Stimulated activated CD4-positive, alpha-beta T cell treated with anti-CD3 and anti-CD28 coated beads, Interleukin-12 subunit alpha, Interleukin-12 subunit beta, amount 100 ng/mL, for 24 hours (primary cell): ENCODE measurements around the gene CCL4L2.
"Not testable (repeated sequence)": the region's sequence is repeated elsewhere in the genome, so short reads cannot be mapped to it uniquely, and the experiment has no call there.

ENCODE experiments used
- DNase-seq, 2 experiments: peaks; one replicate each; pipeline ENCODE4 v3.0.0-alpha.2; 2020; ENCODE audit warnings: low read depth in 2 of 2

The CCL4L2 gene

DNA sequence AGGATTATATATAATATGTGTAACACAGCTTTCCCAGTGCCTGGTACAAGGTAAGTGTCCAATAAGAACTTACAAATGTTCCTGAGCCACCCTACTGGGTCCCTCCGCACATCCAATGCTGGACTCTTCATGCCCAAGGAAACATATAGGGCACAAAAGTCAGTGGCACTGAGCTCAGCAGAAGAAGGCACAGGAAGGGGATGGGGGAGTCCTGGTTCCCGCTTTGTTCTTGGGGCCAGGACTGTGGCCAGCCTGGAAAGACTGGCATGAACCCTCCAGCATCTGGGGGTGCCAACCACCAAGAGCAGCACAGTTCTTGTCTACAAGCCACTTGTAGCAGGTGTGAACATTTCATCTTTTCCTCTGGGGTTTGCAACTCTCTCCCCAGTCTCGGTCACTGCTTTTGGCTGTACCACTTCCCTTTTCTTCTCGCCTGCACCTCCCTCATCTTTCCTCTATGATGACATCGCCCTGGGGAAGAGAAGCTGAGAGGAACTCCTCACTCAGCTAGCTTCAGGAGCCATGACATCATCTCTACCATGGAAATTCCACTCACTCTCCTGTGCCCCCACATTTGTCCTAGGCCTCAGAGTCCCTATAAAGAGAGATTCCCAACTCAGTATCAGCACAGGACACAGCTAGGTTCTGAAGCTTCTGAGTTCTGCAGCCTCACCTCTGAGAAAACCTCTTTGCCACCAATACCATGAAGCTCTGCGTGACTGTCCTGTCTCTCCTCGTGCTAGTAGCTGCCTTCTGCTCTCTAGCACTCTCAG, at the start of gene CCL4L2:
Gene CCL4L2 (plus strand): TSS at position 625 of the 773 bp plus-strand sequence.
- not testable (repeated sequence) for DNase-seq

DNA sequence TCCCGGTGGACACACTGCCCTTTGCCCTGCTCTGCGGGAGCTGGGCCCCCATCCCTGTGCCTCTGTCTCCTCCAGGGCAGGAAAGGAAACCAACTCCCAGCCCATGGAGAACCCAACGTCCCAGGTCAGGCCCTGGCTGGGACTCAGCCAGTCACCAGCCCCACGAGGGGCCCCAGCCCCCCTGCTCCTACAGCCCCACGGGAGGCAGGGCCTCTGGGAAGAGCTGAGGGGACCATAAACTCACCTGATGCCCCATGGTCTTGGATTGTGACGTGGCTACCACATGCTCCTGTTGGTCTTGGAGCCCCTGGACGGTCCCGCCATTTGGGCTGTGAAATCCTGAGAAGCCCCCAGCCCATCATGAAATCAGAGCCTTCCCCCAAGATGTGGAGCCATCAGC, 42.0 kb upstream of the CCL4L2 start:
- not testable (repeated sequence) for DNase-seq

DNA sequence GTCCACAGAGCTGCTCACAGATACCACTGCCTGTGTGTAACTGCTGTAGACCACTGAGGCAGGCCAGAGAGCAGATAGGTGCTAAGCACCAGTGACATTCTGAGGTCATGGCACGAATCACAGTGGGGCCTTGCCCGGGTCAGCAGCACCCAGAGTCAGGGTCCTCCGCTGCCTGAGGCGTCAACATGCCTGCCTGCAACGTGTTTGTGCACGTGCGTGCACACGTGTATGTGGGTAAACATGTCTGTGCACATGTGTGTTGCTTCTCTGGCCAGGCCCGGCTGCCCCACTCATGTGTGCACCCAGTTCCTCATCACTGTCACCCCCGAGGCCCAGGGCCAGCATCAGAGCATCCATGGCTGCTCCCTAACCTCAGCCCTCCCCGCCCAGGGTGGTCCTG, 34.3 kb upstream of the CCL4L2 start, which contains the start of gene TBC1D3B:
Gene TBC1D3B (minus strand): TSS at position 101 of the 400 bp plus-strand sequence. CDS start 1,586 bp downstream, outside the sequence.
- DNase-seq = not testable (repeated sequence)

DNA sequence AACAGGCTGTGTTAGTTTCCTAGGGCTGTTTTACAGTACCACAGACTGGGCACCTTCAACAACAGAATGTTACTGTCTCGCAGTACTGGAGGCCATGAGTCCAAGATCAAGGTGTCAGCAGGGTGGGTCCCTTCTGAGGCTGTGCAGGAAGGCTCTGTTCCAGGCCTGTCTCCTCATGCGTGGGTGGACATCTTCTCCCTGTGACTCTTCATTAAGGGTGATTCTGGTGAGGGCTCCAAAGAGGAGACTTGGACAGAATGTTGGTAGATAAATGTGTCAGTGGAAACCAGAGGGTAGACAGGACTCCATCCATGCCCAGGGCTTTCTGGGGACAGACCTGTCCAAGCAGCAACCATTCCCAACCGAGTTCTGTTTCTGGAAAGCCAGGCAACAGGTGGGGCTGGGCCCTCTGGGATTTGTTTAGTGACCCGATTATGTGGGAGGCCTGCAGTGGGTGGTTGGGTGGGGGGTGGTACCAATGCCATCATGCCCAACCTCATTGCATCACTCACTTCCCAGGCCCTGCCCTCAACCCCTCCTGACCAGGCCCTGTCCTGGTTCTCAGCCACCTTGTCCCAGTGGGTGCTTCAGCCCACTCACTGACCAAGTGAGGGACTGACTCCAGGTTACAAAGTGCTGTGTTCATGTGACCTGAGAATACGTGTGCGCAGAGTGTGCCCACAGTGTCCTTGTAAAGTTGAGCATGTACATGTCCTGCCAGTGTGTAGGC, 29.3 kb upstream of the CCL4L2 start:
- DNase-seq = not testable (repeated sequence)

DNA sequence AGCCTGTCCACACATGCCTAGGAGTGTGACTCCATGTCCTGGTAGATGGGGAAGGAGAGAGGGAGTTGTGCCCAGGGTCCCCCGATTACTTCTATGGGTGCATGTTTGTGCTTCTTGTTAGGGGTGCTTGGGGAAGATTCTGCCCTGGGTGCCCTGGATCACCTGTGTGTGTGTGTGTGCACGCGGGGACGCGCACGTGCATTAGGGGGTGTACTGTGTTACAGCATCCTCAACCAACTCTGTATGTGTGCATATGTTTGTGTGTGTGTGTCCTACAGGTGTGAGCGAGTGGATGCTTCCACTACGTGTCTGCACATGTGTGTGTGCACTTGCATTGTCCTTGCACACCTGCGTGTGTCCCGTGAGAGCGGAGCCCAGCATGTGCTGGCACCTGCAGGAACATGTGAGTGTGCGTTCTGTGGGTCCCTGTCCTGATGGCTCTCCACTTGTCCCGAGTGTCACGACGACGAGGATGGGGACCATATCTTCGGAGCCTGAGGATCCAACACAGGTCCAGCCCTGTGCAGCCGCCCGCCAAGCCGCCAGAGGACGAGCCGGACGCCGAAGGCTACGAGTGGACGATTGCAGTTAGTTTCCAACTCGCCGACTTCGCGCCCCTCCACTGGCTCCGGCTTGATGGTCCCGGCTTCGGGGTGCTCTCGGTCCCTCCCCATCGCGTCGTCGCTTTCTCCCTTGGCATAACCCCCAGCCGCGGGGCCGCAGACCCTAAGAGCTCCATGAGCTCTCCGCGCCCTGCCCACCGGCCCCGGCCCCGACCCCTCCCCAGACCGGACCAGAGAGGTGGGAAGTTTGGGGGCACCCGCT, 28.5 kb upstream of the CCL4L2 start:
- no peak for DNase-seq

DNA sequence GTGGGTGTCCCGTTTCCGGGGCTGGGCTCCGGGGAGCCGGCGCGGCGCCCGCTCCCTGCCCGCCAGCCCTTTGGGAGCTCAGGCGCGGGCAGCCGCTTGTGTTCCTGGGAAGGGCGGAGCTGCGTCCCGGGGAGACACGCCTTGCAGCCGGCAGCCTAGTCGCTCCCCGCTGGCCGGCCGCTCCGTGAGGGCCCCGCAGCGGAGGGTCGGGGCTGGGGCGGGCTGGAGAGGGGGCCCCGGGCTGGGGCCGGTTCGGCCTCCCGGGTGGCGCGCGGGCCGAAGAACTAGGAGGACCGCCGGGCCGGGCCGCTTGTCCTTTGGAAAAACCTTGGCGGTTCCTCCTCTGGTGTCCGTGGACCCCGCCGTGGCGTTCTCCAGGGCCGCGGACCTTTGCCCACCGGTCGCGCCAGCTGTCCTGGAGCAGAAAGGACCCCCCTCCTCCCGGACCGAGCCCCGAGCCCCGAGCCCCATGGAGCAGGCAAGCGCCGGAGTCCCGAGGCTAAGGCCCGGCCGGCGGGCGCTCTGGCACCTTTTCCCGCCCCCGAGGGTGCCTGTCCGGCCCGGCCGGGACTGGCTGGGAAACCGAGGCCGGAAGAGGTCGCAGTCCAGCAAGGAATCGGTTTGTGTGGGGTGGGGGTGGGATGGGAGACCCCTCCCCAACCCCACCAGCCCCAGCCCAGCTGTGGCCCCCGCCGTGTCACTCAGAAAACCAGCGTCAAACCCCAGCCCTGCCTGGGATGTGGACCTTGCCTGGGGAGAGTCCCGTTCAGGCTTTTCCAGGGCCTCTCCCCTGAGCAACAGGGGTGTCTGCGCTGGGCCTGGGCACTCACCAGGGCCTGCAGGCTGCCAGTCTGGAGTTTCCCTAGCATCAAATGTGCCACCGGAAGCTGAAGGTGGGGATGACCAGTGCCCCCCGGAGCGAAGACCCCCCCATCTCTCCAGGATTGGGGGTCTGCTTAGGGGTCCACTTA, 27.6 kb upstream of the CCL4L2 start:
- DNase-seq = no peak

DNA sequence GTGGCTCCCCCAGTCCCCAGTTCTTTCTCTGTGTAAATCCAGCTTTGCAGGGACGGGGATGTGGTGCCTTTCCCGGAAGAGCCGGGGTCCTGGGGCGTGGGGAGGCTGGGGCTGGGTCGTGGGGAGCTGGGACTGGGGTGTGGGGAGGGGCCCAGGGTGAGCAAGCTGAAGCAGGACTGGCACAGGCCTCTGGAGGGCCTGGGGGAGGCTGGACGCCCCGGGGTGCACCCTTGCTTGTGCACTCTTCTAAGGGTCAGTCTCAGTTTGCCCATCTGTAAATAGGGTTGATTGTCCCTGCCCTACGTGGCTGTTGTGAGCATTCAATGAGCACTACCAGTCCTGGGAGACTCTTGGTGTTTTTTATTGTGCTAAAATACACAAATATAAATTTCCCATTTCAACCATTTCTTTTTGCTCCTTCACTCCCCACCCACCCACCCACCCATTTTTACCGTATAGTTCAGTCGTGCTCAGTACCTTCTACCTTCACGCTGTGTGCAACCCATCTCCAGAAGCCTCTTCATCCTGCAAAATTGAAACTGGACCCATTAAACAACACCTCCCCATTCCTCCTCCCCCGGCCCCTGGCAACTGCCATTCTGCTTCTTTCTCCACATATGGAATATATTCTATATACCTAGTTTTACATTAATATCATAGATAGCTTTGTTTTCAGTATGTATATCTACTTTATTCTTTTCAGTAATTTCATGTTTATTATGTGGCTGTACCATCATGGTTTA, 26.7 kb upstream of the CCL4L2 start:
- no peak for DNase-seq

DNA sequence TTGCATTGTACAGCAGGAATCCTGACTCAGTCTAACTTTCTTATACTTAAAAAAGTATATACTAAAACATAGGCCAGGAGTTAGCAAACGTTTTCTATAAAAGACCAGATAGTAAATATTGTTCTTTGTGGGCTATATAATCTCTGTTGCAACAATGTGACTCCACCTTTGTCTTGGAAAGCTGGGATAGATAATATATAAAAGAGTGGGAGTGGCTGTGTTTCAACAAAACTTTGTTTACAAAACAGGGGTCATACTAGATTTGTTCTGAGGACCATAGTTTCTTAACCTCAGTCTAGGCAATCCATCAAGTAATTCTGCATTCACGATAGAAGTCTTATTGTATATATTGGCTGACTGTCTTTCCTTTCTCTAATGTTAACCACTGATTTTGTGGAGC, 25.4 kb upstream of the CCL4L2 start:
- DNase-seq = no peak

DNA sequence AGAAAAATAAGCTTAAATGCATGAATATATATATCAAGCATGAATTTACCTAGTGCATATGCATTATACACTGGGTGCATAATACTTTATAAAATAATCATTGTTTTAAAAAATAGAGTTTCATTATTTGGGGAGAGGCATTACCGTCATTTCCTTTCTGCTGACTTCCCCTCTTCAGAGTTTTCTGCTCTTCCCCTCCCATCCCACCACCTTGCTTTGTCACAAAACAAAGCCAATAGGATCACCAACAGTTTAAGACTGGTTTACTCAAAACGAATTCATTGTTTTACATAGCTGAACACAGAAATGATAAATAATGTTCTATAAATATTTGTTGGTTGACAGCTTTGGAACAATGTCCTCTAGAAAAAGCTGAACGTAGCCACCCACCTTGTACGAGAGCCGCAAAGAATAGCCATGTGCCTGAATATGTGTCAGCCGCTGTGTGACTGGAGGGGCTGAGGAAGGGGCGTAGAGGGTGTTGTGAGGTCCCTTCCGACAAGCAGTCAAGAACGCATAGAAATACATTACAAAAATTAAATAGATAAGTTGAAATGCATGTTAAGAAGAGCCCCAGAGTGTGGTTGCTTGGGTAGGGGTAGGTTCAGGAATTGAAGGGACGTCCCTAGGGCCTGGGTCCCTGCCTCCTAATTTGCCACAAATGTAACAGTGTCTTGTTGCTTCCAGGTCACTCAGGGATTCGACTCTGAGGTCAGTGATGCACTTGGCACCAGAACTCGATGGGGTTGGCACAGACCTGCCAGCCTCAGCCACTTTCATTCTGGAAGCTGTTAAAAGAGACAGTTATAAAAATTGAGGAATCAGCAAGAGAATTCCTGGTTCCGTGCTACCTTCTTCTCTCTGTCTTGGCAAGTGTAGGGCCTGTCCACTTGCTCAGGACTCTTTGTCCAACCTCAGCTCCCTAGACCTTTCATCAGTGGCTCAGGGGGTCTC, 23.8 kb upstream of the CCL4L2 start:
- DNase-seq = not testable (repeated sequence)

DNA sequence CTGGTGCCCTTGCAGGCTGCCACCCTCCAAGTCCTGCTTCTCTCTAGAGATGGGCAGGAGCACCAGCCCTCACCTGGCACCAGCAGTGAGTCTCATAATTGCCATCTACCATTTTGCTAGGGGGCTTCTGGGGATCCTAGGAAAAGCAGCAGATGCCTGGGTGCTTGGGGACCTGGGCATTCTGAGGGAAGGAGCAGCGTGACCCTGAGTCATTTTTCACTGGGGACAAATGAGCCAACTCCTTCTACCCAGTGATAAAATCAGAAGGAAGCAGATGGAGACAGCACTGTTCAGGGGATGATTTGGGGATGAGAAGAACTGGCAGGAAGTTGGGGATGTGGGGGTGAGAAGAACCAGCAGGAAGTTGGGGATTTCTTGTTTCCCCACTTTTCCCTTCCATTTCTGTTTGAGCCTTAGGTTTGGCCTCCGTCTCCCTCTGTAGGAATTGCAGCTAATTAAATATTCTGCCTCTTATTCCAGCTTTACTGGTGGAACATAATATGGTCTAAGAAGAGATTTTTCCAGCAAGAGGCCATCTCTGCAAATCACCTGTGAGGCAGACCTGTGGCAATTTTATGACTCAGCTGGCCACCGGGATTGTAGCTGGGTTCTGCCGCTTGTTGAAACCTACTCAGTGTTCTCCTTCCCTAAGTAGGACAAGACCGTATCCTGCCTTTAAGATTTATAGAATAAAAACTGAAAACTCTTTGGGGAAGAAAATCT, 22.8 kb upstream of the CCL4L2 start:
- not testable (repeated sequence) for DNase-seq

DNA sequence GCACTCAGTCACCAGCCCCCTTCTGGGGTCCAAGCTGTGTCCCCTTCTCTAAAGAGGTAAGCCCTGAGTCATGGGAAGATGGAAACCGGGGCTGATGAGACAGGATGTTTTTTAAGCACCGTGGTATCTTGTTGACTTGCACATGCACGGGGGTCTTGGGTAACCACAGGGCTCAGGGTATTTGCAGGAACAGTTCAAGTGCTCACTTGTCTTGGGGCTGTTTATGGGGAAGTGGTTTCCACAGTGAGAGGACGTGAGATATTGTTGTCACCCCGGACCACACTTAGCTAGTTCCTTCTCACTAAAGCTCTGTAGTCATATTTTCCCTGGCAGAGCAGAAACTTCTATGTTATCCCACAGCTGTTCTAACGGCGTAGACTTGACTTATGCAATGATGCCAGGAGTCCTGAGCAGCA, 22.0 kb upstream of the CCL4L2 start:
- no peak for DNase-seq

DNA sequence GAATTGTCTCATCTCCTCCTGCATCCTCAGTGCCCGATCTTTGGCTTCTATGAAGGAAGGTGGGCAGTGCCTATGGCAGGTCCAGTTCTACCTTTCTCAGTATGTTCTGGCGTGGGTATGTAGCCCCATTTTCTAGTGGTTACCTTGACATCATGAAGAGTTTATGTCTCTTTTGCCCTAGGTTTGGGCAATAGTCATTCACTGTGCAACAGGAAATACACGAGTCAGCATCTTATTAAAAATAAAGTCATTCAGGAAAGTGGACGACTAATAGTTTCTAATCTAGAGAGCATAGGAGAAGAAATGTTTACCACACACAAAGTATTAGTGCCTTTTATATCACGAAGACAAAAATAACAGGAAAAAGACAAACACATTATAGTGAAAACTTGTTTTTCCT, 20.9 kb upstream of the CCL4L2 start:
- not testable (repeated sequence) for DNase-seq

DNA sequence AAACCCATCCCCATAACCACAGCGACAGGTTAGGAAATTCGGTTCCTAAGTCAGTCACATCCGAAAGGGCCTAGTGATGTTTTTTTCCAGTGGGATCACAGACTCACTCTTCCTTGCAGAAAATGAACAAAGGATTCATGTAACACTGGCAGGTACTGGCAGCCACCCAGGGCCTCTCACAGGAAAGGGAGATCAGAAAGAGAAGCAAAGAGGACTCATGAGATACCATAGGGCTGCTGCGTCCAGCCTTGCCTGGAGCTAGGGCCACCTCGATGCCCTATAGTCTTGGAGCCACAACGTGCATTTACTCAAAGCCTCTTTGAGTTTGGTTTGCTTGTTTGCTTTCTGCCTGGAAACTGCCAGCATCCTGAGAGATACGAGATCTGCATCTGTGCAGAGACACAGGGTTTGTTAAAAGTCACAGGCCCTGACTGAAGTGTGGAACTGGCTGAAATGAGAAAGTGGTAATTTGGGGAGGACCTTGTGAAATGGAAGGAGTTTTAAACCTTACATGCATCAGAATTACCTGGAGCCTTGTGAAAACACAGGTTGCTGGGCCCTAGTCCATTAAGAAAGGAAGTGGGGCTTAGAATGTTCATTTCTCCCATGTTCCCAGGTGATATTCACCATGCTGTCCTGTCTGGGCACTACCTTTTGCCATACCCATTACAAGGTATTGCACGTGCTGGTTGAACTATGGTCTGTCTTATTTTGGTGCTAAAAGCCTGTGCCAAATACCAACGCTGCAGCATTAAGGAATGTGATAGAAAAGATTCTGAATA, 20.1 kb upstream of the CCL4L2 start:
- not testable (repeated sequence) for DNase-seq

DNA sequence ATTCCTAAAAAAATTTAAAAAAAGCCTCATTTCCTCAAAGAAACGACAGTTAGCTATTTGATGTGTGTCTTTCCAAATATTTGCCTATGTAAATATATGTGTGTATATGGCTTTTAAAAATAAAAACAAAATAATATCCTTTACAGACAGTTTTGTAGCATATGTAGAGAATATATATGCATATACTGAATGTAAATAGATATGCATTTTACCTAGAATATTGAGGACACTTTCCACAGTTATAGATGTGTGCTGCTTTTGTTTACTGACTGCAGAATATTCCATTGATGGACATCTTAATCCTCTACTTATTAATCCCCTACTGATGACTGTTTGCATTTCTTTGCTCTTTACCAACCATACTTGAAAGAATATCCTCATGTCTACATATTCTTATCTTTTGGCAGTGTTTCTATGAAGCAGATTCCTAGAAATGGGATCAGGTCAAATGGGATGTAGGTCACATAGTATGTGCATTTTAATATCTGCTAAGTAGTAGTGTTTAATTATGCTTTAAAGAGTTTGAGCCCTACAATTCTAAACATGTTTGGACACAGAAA, 17.6 kb upstream of the CCL4L2 start:
- no peak for DNase-seq

DNA sequence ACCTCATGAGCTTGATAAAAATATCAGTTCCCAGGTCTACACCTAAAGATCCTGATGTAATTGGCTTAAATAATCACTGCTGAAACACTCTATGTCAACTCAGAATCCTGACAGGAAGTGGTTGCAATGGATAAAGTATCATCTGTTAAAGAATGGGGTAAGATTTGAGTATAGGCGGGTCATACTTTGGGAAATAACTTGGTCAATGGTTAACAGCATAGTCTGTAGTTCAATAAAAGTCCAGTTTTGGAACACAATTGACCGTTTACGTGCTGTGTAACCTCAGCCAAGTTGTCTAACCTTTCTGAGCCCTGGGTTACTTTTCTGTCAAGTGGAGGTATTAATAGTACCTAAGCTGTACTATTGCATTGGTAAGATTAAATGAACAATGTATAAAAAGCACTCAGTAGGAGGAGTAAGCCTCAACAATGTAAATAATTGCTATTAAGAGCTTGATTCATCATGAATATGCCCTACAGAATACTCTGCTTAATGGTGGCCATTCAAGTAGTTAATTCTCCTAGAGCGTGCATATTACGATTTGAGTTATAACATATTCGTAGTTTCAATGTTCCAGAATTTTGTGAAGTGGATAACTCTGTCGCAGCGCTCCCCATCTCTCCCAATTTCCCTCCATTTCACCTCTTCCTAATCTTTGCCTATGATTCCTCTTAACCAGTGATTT, 16.6 kb upstream of the CCL4L2 start:
- DNase-seq = not testable (repeated sequence)

DNA sequence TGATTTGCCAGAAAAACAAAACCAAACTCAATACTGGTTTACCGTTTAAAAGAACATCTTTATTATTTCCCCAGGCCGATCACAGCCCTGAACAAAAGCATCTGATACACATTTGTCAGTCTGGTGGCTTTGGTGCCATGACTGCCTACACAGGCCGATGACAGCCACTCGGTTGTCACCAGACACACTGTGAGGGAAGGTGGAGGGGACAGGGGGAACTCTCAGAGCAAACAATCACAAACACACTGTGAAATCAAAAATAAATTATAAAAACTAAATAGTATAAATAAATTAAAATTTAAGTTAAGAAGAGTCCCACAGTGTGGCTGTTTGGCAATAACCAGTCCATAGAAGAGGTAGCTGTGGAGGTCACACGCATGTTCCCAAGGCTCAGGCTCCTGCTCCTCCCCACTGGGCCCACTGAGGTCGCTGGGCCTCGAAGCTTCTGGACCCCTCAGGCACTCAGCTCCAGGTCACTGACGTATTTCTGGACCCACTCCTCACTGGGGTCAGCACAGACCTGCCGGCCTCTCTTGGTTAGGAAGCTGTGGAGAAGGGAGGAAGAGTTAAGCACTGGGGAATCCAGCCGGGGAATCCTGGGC, 15.9 kb upstream of the CCL4L2 start:
- DNase-seq = not testable (repeated sequence)
